Right renal pelvis (tissue), 4 donors: ENCODE data around the gene CRYGN. TPM values are rescaled to one million over a fixed set of nuclear protein-coding genes. Genes with fewer than 3 reads are reported as not detected.

Source experiments
- DNase-seq, 4 donors: peaks; one replicate each; pipeline ENCODE4 v3.0.0-alpha.2; 2013; ENCODE audit warnings: low read depth in 4 of 4, low spot score in 3 of 4, missing footprints in 1 of 4
- polyA plus RNA-seq, 4 donors: library from polyadenylated mRNA; unstranded; fragments of 120-200 nt; gene quantifications; one replicate each; pipeline ENCODE4 v1.2.1, GENCODE V29; 2013; ENCODE audit not compliant: insufficient read length in 4 of 4

CRYGN gene
- polyA plus RNA-seq, 4 donors: 1.8 to 3.6 (median 2.7) TPM

DNA sequence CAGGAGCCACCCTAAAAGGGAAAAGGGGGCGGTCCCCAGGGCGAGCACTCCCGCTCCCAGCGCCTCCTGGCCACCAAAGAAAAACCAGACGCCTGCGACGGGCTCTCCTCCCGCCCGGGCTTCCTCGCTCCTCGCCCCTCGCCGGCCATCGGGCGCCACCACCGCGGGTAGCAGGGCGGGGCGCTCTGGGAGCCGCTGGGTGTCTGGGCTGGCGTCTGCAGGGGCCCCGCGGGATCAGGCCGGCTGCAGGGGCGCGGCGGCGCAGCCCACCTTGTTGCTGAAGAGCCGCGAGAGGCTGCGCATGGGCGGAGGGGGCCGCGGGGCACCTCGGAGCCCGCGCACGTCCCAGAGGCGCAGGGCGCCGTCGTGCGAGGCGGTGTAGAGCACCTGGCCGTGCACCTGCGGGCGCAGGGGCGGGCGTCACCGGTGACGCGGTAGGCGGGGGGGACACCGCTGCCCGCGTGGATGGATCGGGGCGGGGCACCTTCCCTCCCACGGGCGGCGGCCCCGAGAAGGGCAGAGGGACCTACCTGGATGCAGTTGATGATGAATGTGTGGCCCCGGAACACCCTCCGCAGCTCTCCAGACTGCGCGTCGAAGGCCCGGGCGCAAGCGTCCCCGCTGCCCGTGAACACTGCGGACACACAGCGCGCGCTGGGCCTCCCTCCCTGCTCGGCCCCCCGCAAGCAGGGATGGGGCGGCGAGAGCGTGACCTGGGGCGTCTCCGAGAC is 58.4 kb downstream of the CRYGN start:
- no peak for DNase-seq

DNA sequence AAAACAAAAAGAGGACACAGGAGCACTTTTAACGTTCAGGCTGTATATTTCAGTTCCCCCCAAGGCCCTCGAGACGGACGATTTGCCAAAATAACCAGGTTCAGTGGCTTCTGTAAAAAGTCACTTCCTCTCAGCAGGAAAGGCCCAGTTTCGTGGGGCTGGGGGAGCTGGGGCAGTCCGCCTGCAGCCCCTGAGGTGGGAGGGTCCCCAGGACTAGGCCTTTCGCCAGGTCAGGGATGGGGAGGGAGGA is 58.9 kb downstream of the CRYGN start:
- DNase-seq: no peak

DNA sequence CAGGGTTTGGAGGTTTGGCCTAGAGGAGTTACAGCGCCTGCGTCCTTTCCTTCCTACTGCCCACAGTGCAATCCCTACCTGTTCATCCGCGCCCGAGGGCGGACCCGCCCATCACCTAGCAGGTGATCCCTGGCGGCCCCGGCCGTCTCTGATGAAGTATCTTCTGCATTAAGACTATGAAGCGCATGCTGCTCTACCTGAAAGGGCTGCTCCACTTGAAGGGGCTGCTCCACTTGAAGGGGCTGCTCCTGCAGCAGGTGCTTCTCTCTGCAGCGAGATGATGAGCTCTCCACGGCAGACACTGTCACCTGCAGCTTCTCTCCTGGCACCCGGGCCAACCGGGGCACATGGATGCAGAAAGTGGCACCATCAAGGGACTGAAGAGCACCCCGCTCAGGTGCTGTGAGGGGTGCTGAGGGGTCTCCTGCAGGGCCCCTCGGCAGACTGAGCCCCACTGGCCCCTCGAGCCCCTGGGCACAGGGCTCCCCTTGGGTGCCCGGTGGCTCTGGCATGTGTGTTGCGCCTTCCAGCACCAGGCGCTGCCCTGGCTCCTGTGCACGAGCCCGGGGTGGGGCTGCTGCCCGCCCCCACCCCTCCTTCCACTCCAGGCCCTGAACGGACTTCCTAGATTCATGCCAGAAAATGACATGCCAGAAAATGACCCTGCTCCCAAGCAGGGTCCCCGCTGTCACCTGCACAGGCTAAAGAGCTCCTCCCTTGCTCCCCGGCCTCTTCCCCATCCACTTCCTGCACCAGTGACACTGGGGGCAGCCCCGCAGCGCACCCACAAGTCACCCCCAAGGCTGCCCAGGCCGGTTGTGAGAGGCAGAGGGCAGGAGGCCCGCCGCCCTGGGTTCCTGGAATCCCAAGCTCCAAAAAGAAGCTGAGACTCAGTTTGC is 59.5 kb downstream of the CRYGN start:
- DNase-seq: no peak

DNA sequence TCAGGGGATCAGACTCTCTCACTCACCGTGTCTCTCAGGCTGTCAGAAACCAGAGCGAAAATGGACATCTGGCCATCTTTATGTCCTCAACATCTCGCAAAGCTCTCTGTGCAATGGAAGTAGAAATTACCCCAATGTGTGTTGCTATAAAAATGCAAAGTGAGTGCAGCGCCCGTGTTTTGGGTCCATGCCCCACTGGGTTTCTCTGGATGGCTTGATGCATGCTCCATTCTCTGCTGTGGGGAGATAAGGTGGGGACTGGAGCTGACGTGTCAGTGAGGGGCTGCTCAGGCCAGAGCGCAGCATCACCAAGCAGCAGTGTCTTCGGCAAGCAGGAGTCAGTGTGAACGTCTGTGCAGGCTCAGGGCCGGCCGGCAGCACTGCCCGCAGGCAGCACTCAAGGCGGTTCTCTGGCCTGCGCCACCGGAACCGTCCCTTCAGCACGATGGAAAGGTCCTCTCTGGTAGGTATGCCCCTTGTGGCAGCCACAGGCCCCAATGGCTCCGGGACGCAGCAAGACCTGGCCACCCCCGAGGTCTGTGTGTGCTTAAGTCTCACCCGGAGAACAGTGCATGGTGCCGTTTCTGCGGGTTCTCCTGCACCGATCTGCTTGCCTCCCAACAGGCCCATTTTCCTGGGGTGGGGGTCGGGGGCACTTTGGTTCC is 60.3 kb downstream of the CRYGN start:
- no peak for DNase-seq

DNA sequence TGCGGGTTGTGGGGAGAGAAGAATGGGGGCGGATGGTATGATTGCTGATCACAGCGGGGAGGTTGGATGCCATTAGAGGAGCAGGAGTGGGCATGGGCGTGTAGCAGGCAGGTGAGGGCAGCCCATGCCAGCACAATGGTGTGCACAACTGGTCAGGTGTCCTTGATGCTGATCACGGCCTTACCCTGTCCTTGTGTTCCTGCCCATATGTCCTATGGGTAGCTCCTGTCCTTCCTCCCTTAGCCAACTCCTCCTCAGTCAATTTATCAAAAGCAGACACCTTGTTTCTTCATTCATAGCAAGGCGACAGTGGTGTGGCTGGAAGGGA is 60.8 kb downstream of the CRYGN start:
- no peak for DNase-seq

Other genes with a start within 250 kb of the CRYGN start
- gene H2BK1, start 229.7 kb downstream of the CRYGN start, polyA plus RNA-seq: not detected
- gene ABCF2, start 212.9 kb downstream of the CRYGN start, polyA plus RNA-seq: 10 to 100 TPM; 25.1 to 28.6 (median 27.6) TPM
- gene CHPF2, start 207.7 kb downstream of the CRYGN start, polyA plus RNA-seq: 10 to 100 TPM; 23.9 to 29.4 (median 25.3) TPM
- 10 to 100 TPM; 61.3 to 71.7 (median 66.9) TPM for gene SMARCD3, start 191.4 kb downstream of the CRYGN start, polyA plus RNA-seq
- 10 to 100 TPM; 70.4 to 94.1 (median 91.9) TPM for gene NUB1, start 98.3 kb downstream of the CRYGN start, polyA plus RNA-seq
- gene WDR86, start 30.1 kb downstream of the CRYGN start, polyA plus RNA-seq: 10 to 100 TPM; 24.8 to 48.7 (median 25.9) TPM
- gene RHEB, start 79.8 kb upstream of the CRYGN start, polyA plus RNA-seq: 100 to 1,000 TPM; 147 to 166 (median 155) TPM